Measurements from ENCODE around the gene SCAMP1.

DNA sequence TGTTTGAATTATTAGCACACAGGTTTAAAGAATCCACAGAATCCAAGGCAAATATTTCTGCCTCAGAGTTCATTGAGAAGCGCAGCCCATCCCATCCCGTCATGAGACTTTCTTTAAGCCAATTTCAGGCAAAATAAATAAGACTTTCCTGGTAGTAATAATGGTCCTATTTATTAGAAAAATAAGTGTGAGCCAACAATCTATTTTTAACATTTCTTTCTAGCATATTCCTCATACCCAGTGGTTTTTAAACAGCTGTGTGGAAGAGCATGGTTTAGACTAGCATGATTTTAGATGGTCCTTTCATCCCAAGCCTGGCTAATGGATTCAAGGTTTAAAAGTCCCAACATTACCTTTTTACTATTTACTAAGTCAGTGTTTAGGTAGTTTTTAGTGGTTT lies 125.8 kb downstream of the SCAMP1 start:
- TF ChIP-seq, protein P1, sequence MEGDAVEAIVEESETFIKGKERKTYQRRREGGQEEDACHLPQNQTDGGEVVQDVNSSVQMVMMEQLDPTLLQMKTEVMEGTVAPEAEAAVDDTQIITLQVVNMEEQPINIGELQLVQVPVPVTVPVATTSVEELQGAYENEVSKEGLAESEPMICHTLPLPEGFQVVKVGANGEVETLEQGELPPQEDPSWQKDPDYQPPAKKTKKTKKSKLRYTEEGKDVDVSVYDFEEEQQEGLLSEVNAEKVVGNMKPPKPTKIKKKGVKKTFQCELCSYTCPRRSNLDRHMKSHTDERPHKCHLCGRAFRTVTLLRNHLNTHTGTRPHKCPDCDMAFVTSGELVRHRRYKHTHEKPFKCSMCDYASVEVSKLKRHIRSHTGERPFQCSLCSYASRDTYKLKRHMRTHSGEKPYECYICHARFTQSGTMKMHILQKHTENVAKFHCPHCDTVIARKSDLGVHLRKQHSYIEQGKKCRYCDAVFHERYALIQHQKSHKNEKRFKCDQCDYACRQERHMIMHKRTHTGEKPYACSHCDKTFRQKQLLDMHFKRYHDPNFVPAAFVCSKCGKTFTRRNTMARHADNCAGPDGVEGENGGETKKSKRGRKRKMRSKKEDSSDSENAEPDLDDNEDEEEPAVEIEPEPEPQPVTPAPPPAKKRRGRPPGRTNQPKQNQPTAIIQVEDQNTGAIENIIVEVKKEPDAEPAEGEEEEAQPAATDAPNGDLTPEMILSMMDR (IDR thresholded peaks at IDR 0.05): no peak
- no peak for TF ChIP-seq NFIC (IDR thresholded peaks at IDR 0.05; ENCODE audit: borderline replicate concordance)
